Activated T-helper 2 cell treated with anti-CD3 and anti-CD28 coated beads, Interferon-gamma antibody, Interleukin-2, Interleukin-4, amounts not matched to agents 10 μg/mL and 5 μg/mL and 100 μg/mL, durations not matched to agents 14 hours and 24 hours and 36 hours (primary cell): ENCODE data around the gene OR11G2. TPM values are rescaled to one million over a fixed set of nuclear protein-coding genes. Genes with fewer than 3 reads are reported as not detected.

ENCODE experiments used
- total RNA-seq: library from RNA; stranded (reverse); gene quantifications from 2 replicates; pipeline ENCODE4 v1.2.3, GENCODE V29; 2022

Gene OR11G2
- total RNA-seq, 1 donor from 2014 or later: not detected

Other genes starting within 250 kb of the OR11G2 start
- gene OR4K15, start 215.3 kb upstream of the OR11G2 start, total RNA-seq: not detected in 2 replicates
- gene OR4Q2, start 188.7 kb upstream of the OR11G2 start, total RNA-seq: not detected in 2 replicates
- gene OR4K14, start 171.6 kb upstream of the OR11G2 start, total RNA-seq: not detected in 2 replicates
- gene OR4K13, start 154.9 kb upstream of the OR11G2 start, total RNA-seq: not detected in 2 replicates
- gene OR4L1, start 130.9 kb upstream of the OR11G2 start, total RNA-seq: not detected in 2 replicates
- not detected in 2 replicates for gene OR4K17, start 80.2 kb upstream of the OR11G2 start, total RNA-seq
- not detected in 2 replicates for gene OR4N5, start 52.1 kb upstream of the OR11G2 start, total RNA-seq
- not detected in 2 replicates for gene OR11H6, start 32.8 kb downstream of the OR11G2 start, total RNA-seq
- not detected in 2 replicates for gene OR11H7, start 38.1 kb downstream of the OR11G2 start, total RNA-seq
- not detected in 2 replicates for gene OR11H4, start 48.4 kb downstream of the OR11G2 start, total RNA-seq
- 30.4 and 31.2 TPM in 2 replicates for gene TTC5, start 115.1 kb downstream of the OR11G2 start, total RNA-seq
- gene CCNB1IP1, start 142.4 kb downstream of the OR11G2 start, total RNA-seq: 44.0 and 46.8 TPM in 2 replicates
- 31.2 and 31.5 TPM in 2 replicates for gene PARP2, start 152.7 kb downstream of the OR11G2 start, total RNA-seq
- 32.7 and 33.6 TPM in 2 replicates for gene TEP1, start 222.6 kb downstream of the OR11G2 start, total RNA-seq
- gene KLHL33, start 245.3 kb downstream of the OR11G2 start, total RNA-seq: 0.07 TPM in 1 of 2 replicates, not detected in the other